LNCAP (cell line): ENCODE data around the gene ZNF550.

Experiments
- CTCF ChIP-seq: fragments of 450-650 bp; IDR thresholded peaks from 2 replicates; pipeline ENCODE4 v1.5.1; 2017; ENCODE audit warnings: mild to moderate bottlenecking

Gene ZNF550

GRCh38 chr19:57559008-57559403, 657 bp downstream of the ZNF550 start:
- no peak for TF ChIP-seq CTCF

- TF ChIP-seq CTCF: no peak
Measured at GRCh38 chr19:57558525-57558924, 1.1 kb downstream of the ZNF550 start.

- no peak for TF ChIP-seq CTCF
Measured at GRCh38 chr19:57557659-57558058, 2.0 kb downstream of the ZNF550 start.

DNA sequence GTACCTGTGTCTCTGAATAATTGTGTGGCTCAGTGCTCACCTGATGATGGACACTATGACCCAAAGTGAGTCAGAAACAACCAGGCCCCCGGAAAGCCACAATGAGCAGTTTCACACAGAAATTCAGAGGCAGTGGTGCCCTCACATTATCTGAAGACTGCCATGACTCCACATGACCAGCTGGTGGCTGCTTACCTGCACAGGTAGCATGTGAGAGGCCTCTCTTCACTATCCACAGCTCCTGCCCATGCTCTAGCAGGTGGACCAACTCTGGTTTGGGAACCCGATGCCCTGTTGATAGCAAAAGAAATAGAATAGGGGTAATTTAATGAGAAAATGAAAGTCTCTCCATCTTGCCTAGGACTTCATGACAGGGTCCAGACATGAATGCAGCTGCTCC, 7.2 kb downstream of the ZNF550 start:
- no peak for TF ChIP-seq CTCF

GRCh38 chr19:57546513-57546912, 13.2 kb downstream of the ZNF550 start:
- TF ChIP-seq CTCF: no peak

DNA sequence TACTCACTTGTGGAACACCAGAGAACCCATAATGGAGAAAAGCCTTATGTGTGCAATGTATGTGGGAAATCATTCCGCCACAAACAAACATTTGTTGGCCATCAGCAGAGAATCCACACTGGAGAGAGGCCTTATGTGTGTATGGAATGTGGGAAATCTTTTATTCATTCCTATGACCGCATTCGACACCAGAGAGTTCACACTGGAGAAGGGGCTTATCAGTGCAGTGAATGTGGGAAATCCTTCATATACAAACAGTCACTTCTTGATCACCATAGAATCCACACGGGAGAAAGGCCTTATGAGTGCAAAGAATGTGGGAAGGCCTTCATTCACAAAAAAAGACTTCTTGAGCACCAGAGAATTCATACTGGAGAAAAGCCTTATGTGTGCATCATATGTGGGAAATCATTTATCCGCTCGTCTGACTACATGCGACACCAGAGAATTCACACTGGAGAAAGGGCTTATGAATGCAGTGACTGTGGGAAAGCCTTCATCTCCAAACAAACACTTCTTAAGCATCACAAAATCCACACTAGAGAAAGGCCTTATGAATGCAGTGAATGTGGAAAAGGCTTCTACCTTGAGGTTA, 21.6 kb downstream of the ZNF550 start:
- no peak for TF ChIP-seq CTCF

GRCh38 chr19:57527136-57527881, 32.4 kb downstream of the ZNF550 start, which contains the start of gene ZNF549:
Gene ZNF549 (plus strand): TSS chr19:57527356. CDS start chr19:57527574, 218 bp downstream.
- TF ChIP-seq CTCF: no peak
